ENCODE measurements around the gene TNFSF13.
"Not testable (repeated sequence)": the region's sequence is repeated elsewhere in the genome, so short reads cannot be mapped to it uniquely, and the experiment has no call there.

TNFSF13 gene

DNA sequence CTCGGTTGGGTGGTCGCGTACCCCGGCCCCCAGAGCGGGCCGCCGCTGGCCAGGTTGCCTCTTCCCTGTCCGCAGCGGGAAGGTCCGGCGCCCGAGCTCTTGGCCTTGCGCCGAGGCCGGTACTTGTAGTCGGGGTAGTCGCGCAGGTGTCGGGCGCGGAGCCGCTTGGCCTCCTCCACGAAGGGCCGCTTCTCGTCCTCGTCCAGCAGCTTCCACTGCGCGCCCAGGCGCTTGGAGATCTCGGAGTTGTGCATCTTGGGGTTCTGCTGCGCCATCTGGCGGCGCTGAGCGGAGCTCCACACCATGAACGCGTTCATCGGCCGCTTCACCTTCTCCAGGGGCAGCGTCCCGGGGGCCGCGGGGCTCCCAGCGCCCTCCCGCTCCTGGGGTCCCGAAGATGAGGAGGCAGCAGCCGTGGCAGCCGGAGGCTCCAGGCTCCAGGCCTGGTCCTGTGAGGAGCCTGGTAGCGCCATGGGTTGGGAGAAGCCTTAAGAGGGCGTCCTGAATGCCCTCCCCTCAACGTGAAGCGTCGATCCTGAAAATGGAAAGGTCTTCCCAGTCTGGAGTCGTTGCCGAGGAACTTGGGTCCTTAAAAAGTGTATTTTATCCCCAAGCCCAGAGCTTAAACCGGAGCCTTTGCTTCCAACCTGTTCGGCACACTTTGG, 30.8 kb downstream of the TNFSF13 start:
- H3K4me3 ChIP-seq (ENCODE audit: low read depth, low read length): peak overlapping the region; percentile 81

DNA sequence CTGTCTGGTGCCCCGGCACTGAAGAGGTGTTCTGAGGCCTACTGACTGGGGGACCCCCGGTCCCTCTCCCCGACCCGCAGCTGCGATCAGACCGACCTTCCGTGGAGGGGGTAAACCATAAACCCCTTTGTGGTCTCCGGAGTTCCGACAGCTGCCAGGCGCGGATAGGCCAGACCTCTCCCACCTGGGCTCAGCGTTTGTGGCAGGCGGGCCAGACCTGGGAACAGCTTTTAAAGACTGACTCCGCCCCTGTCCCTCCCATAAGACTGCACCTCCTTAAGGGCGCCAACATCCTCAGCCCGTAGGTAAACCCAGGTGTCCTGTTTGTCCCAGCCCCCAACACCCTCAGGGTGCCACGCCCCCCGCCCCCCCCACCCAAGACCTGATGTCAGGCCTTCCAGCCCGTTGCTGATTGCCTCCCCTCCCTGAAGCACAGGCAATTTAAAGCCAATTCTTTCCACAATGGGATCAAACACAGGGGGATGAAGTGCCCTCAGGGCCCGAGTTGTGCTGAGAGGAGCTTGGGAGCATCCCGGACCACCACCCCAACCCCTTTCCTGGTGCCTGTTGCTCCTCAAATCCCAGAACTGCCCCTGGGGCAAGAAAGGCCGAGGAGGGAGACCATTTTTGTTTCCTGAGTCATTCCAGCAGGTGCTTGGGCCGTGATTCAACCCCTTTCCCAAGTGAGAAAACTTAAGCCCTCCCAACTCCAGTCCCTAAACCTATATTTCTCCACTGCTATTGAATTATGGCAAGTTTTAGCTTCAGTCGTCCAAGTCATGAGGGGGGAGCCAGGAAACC, 31.5 kb downstream of the TNFSF13 start, which contains the start of gene SOX15:
TSS of gene SOX15 (minus strand) at position 204 of the 801 bp plus-strand sequence. CDS start 418 bp downstream, outside the sequence.
- peak within 1 kb of the TSS; percentile 81 for H3K4me3 ChIP-seq (ENCODE audit: low read depth, low read length)

DNA sequence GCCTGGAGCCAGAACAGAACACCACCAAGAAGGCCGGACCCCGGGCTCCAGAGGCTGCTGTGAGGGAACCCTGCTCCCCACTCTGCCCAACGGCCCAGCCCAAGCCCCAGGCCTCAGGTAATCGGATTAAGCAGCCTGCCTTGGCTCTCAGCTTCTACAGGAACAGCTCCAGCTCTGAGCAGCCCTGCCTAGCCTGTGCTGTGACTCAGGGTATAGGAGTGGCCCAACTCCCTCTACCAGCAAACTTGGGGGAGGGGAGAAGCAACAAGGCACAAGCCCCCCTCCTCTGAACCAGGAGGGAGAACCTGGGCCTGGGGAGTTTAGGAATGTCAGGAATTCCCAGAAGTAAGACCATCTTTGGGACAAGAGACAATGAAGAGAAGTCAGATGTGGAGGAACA, 32.2 kb downstream of the TNFSF13 start:
- H3K4me3 ChIP-seq (ENCODE audit: low read depth, low read length): no peak overlapping the region

DNA sequence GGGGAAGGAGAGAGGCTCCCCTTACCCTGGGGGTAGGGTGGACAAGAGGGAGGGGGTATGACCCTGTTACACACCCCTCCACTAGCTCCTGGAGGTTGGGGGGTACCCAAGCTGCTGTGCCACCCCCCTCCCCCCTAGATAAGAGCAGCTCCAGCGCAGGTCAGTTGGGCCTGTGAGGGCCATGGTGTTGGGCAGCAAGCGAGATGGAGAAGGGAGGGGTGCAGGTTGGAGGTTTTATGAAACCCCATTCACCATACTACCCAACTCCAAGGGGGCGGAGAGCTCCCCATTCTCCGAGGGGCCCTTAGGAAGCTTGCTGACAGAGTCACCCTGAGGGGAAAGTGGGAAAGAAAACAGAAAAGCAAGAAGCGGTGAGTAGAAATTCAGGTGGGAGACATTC, 33.0 kb downstream of the TNFSF13 start:
- H3K4me3 ChIP-seq (ENCODE audit: low read depth, low read length): no peak overlapping the region

DNA sequence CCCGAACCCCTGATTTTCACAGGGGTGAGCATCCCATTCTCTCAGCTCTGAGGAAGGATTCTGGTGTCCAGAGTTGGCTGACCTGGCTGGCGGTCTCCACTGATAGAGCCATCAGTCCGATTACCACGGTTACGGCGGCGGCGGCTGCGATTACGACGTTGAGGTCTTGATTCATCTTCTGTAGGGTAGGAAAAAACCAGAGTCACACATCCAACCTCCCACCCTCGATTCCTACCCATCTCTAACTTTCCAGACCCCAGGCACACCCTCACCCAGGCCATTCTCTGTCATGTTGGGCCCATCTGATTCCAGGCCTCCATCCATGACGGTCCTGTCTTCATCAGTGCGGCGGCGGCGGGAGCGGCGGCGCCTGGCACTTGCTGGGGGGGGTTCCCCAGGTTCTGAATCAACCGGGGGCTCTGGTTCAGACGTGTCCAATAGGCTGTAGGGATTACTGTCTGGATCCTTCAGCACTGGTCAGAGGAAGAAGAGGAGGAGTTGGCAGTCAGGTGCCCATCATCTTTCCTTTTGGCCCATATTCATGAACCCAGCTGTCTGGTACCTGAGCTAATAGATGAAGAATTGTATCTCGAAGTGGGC, 34.0 kb downstream of the TNFSF13 start:
- no peak overlapping the region for H3K4me3 ChIP-seq (ENCODE audit: low read depth, low read length)

DNA sequence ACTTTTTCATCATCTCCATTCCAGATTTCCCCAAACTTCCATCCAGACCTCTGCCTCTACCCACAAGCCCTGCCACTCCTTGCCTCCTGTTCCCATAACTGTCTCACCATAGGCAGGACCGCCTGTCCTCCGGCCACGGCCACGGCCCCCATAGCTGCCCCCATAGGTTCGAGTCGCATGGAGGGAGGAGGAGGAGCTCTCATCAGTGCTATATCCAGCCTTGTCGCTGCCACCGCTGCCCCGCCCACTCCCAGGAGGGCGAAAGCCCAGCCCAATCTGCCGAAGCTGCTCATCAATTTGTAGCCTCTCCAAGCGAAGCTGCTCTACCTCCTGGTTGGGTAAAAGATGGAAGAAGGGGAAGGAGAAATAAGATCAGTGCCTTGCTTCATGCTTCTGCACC, 34.7 kb downstream of the TNFSF13 start:
- no peak overlapping the region for H3K4me3 ChIP-seq (ENCODE audit: low read depth, low read length)

DNA sequence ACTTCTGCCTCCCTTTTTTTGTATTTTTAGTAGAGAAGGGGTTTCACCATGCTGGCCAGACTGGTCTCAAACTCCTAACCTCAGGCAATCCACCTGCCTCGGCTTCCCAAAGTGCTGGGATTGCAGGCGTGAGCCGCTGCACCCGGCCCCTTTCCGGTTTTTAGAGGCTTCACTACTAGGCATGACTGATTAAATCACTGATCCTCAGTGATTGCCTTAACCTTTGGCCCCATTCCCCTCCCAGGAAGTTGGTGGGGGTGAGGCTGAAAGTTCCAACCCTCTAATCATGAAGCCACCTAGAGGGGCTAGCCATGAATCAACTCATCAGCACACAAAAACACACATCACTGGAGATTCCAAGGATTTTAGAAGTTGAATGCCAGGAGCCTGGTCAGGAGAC, 39.0 kb downstream of the TNFSF13 start:
- not testable (repeated sequence) for H3K4me3 ChIP-seq (ENCODE audit: low read depth, low read length)

DNA sequence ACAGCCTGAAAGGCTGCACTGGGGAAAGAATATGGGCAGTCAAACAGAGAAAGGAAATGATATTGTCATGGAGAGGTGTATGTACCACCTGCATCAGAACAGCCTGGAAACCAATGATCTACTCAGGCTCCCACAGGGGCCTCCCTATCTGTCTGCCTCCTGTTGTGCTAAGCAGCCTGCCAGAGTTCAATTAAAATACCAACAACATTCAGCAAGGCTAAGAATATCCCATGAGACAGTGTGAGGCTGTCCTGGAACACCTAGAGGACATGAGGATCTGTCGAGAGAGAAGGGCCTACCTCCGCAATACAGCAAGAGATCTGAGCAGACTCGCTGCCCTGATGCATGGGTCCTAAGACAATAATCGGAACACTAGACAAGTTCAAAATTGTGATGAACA, 47.7 kb downstream of the TNFSF13 start:
- H3K4me3 ChIP-seq (ENCODE audit: low read depth, low read length): no peak overlapping the region

DNA sequence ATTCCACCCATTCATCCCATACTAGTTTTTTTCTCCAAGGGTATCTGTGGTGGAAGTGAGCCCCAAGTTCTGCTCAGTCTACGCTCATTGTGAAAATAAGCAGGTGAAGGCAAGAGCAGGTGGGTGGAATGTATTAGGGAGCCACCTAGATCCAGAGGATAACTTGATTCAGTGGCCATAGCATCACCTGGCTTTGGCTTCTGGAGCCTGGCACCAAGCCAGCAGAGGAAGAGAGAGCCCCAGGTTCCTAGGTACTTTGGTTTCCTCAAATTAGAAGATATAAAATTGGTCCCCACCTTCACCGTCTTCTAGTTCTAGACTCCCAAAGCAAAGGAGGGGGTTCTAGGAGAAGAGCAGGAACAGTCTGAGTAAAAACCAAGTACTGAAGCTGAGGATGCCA, 52.1 kb downstream of the TNFSF13 start:
- H3K4me3 ChIP-seq (ENCODE audit: low read depth, low read length): no peak overlapping the region
